Rectal smooth muscle tissue (tissue), 1 donor: ENCODE measurements around the gene PPP1R2.

Source experiments
- H3K27ac ChIP-seq: one replicate; pipeline ENCODE4 v1.7.0; 2013; ENCODE audit warnings: low read depth, low read length, inconsistent platforms
- H3K27me3 ChIP-seq: one replicate; pipeline ENCODE4 v1.7.0; 2013; ENCODE audit warnings: low read length; ENCODE audit not compliant: control insufficient read depth, insufficient read depth
- H3K36me3 ChIP-seq: one replicate; pipeline ENCODE4 v1.7.0; 2013; ENCODE audit warnings: low read length; ENCODE audit not compliant: control insufficient read depth, insufficient read depth
- H3K4me1 ChIP-seq: one replicate; pipeline ENCODE4 v1.7.0; 2013; ENCODE audit warnings: low read length; ENCODE audit not compliant: control insufficient read depth, insufficient read depth
- H3K4me3 ChIP-seq: one replicate; pipeline ENCODE4 v1.7.0; 2013; ENCODE audit warnings: low read length
- H3K9ac ChIP-seq: one replicate; pipeline ENCODE4 v1.7.0; 2013; ENCODE audit warnings: low read length

The PPP1R2 gene

GRCh38 chr3:195466251-195466650 lies 76.9 kb downstream of the PPP1R2 start:
- no peaks in the 10 kb centered on the region for H3K27me3 ChIP-seq
- H3K9ac ChIP-seq = no peak overlapping the region
- H3K27ac ChIP-seq = no peak overlapping the region
- H3K4me3 ChIP-seq = no peak overlapping the region
- H3K36me3 ChIP-seq = no peaks in the 10 kb centered on the region
- H3K4me1 ChIP-seq = no peaks in the 10 kb centered on the region
